ENCODE data around the gene IFIT1B.

DNA sequence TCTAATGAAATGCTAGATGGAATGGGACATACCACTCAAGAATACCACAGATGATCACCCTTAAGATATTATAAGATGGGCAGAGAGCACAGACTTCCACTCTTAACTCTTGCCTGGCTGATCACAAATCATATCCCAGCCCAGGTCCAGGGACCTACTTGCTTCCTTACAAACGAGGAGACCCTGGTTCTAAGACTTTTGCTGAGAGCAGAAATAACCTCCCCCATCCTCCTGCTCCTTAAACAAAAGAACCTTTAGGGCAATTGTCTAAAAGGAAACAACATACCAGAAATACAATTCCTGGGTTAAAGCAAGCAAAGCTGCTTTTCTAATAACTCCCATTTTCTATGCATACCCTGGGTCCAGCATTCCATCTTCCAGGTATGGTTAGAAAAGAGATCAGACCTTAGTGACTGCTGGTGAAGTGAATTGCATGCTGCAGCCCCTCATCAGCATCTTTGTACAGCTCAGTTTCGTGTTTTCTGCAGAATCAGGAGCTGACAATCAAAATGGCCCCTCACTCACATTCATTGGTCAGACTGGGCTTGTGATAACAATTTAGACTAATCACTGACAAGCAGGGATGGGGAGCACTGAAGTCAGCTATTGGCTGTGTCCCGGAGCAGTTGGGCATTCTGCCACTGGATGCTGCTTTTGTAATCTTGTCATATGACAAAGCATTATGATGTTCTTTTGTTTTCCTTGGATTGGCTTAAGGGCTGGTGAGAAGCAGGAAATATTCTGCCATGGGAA lies 35.5 kb upstream of the IFIT1B start:
- TF ChIP-seq NFYB (IDR thresholded peaks at IDR 0.05; ENCODE audit: extremely low read depth, insufficient read length) = no peak
- no peak for TF ChIP-seq RBM34 (IDR thresholded peaks at IDR 0.05; ENCODE audit: borderline replicate concordance, insufficient read depth, low read length)
- TF ChIP-seq NR3C1 (CRISPR knock-in tag; IDR thresholded peaks at IDR 0.05) = no peak

Data from K562 (cell line).